ENCODE results near the gene SMCHD1. TPM values are rescaled to one million over a fixed set of nuclear protein-coding genes. Genes with fewer than 3 reads are reported as not detected.

SMCHD1 gene
- total and polyA plus RNA-seq, 10 of the 15 experiments (the other 5 are each of a cell fraction or from before 2014, with no cell fraction given): 6.0 to 110 (median 48.0) TPM

- no peak overlapping the region for H3K27ac ChIP-seq (ENCODE audit: control insufficient read depth, insufficient read depth)
- DNase-seq (ENCODE audit: low read depth, low spot score) (no peak), FAIRE-seq (no peak), ATAC-seq (no peak)
- no peaks in the 10 kb centered on the region for H3K9me3 ChIP-seq (replicated peaks; ENCODE audit: control insufficient read depth, insufficient read depth, low read length)
- no peaks in the 10 kb centered on the region for H3K4me1 ChIP-seq (ENCODE audit: control insufficient read depth, insufficient read depth, low read length)
- in situ Hi-C loops (cut with MboI): no loop called here
- no peak overlapping the region for H3K4me3 ChIP-seq
- POLR2A ChIA-PET: no interaction called here
- H2AFZ ChIP-seq (ENCODE audit: control insufficient read depth, low read depth, low read length): no peak overlapping the region
- BruUV-seq (replicated peaks): no TSS peak
- TF ChIP-seq E4F1 (IDR thresholded peaks at IDR 0.05; ENCODE audit: borderline replicate concordance, partially characterized antibody) (no peak), SUZ12 (IDR thresholded peaks at IDR 0.05; ENCODE audit: unreplicated experiment) (no peak), FOS (IDR thresholded peaks at IDR 0.05; ENCODE audit: borderline replicate concordance, extremely low read depth, insufficient read length) (no peak), ZZZ3 (IDR thresholded peaks at IDR 0.05; ENCODE audit: control insufficient read depth, insufficient read length, low read depth) (no peak), ETV6 (conservative IDR thresholded peaks at IDR 0.05 in 1 of 2, IDR thresholded peaks at IDR 0.05 in 1 of 2; ENCODE audit: borderline replicate concordance in 1 of 2, low read depth in 1 of 2) (no peak), CBFB (IDR thresholded peaks at IDR 0.05; ENCODE audit: low read depth) (no peak), NBN (IDR thresholded peaks at IDR 0.05) (no peak), CREM (IDR thresholded peaks at IDR 0.05; ENCODE audit: low read depth) (no peak), ZNF687 (IDR thresholded peaks at IDR 0.05) (no peak), SIN3A (IDR thresholded peaks at IDR 0.05; ENCODE audit: low read depth, low read length) (no peak), POLR2AphosphoS2 (IDR thresholded peaks at IDR 0.05; ENCODE audit: low read depth, low read length) (no peak), NFXL1 (IDR thresholded peaks at IDR 0.05; ENCODE audit: borderline replicate concordance) (no peak), E2F8 (IDR thresholded peaks at IDR 0.05; ENCODE audit: low read depth, partially characterized antibody) (no peak), PKNOX1 (IDR thresholded peaks at IDR 0.05) (no peak)
- CTCF ChIA-PET: no interaction called here
- RAD21 ChIA-PET (ENCODE audit: unreplicated experiment): no interaction called here
- peaks cover 4 to 12% of the 10 kb centered on the region in 2 experiments for H3K27me3 ChIP-seq (replicated peaks in 1 of 2; ENCODE audit: control insufficient read depth in 2 of 2, insufficient read depth in 2 of 2, low read length in 1 of 2)
- H3K9ac ChIP-seq (ENCODE audit: control insufficient read depth, insufficient read depth, low read length): no peak overlapping the region
- H3K79me2 ChIP-seq (ENCODE audit: control insufficient read depth, insufficient read depth, low read length): no peaks in the 10 kb centered on the region
- H4K20me1 ChIP-seq (ENCODE audit: control insufficient read depth, insufficient read depth): no peaks in the 10 kb centered on the region
- WGBS (ENCODE audit: insufficient coverage, insufficient replicate concordance, low lambda C conversion rate, missing lambda C conversion rate): 8% methylated on average over 2 of the region's 2 CpGs
- SMC1A ChIA-PET (ENCODE audit: uncharacterized antibody, unreplicated experiment): no interaction called here
- intact Hi-C loops (cut with micrococcal nuclease; ENCODE audit: unreplicated experiment): no loop called here
- H3K4me2 ChIP-seq (ENCODE audit: control insufficient read depth, insufficient read depth): no peak overlapping the region
- no peaks in the 10 kb centered on the region for H3K36me3 ChIP-seq (ENCODE audit: control insufficient read depth in 2 of 2, insufficient read depth in 2 of 2, low read length in 1 of 2)
Measured at GRCh38 chr18:2850816-2851215, 195.3 kb downstream of the SMCHD1 start.
